Ascending aorta (tissue), 2 donors: ENCODE results near the gene P2RY6. TPM values are rescaled to one million over a fixed set of nuclear protein-coding genes. Genes with fewer than 3 reads are reported as not detected.

Experiments
- DNase-seq, 2 donors: peaks; one replicate each; pipeline ENCODE4 v3.0.0-alpha.2; 2019; ENCODE audit warnings: low spot score in 2 of 2
- H3K27ac ChIP-seq, 2 donors: fragments of 200-600 bp; sonication (generic); one replicate each; pipeline ENCODE4 v1.5.1; 2016 to 2017; ENCODE audit warnings: mild to moderate bottlenecking in 1 of 2
- H3K27me3 ChIP-seq: fragments of 200-600 bp; sonication (generic); one replicate; pipeline ENCODE4 v1.5.1; 2017
- H3K36me3 ChIP-seq, 2 donors: fragments of 200-600 bp; sonication (generic); one replicate each; pipeline ENCODE4 v1.5.1; 2016
- H3K4me1 ChIP-seq, 2 donors: fragments of 200-600 bp; sonication (generic); one replicate each; pipeline ENCODE4 v1.5.1; 2016 to 2017; ENCODE audit warnings: mild to moderate bottlenecking in 1 of 2
- H3K4me3 ChIP-seq, 2 donors: fragments of 200-600 bp; sonication (generic); one replicate each; pipeline ENCODE4 v1.5.1; 2016 to 2017; ENCODE audit warnings: mild to moderate bottlenecking in 1 of 2
- H3K9me3 ChIP-seq, 2 donors: fragments of 200-600 bp; sonication (generic); one replicate each; pipeline ENCODE4 v1.5.1; 2016
- intact Hi-C: fragments of 100-400 bp; cut with DNase I; formaldehyde crosslinking; loops from one replicate; pipeline ENCODE4 v1.15.1; 2023
- total RNA-seq: library from RNA; depleted of rRNA; stranded (reverse); fragments of >200 nt; gene quantifications from one replicate; pipeline ENCODE4 v1.1.0, GENCODE V29; 2016
- TF ChIP-seq, protein P1 (sequence below), 3 experiments: fragments of 200-600 bp in 2 of 3; fragments of 450-650 bp in 1 of 3; sonication (generic) in 2 of 3; IDR thresholded peaks; one replicate each; pipeline ENCODE4 v1.5.1; 2016 to 2019; ENCODE audit warnings: antibody characterized with exemption in 3 of 3, mild to moderate bottlenecking in 1 of 3, moderate library complexity in 1 of 3

P2RY6 gene
- total RNA-seq, 1 donor from 2014 or later = 8.8 TPM

DNA sequence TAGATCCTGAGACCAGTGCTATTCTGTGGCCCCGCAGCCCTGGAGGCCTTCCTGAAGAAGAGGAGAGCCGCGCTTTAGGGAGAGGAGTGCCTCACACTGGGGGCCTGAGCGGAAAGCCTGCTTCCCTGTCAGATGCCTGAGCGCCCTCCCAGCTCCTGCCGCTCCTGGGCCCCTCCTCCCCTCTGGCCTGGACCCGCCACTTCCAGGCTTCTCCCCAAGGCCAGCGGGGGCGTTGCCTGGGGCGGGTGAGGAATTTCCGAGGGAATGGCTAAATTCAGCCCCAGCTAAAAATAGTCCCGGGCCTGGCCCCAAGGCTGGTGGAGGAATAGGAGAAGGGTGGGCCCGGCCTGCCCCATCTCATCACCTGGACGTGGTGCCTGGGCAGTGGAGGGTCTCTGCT lies 51.3 kb downstream of the P2RY6 start:
- TF ChIP-seq, protein P1, sequence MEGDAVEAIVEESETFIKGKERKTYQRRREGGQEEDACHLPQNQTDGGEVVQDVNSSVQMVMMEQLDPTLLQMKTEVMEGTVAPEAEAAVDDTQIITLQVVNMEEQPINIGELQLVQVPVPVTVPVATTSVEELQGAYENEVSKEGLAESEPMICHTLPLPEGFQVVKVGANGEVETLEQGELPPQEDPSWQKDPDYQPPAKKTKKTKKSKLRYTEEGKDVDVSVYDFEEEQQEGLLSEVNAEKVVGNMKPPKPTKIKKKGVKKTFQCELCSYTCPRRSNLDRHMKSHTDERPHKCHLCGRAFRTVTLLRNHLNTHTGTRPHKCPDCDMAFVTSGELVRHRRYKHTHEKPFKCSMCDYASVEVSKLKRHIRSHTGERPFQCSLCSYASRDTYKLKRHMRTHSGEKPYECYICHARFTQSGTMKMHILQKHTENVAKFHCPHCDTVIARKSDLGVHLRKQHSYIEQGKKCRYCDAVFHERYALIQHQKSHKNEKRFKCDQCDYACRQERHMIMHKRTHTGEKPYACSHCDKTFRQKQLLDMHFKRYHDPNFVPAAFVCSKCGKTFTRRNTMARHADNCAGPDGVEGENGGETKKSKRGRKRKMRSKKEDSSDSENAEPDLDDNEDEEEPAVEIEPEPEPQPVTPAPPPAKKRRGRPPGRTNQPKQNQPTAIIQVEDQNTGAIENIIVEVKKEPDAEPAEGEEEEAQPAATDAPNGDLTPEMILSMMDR (IDR thresholded peaks at IDR 0.05) = no peak
- Histone ChIP-seq H3K36me3 (no peaks in the 10 kb centered on the region), H3K9me3 (no peaks in the 10 kb centered on the region), H3K27me3 (no peaks in the 10 kb centered on the region), H3K4me1 (peaks cover 73 to 97% of the 10 kb centered on the region in 2 donors), H3K27ac (peak overlapping the region; percentile 94 to 96), H3K4me3 (peak overlapping the region; percentile 5 to 37)
- DNase-seq = peak; percentile 72 to 98
- intact Hi-C loops = loop anchor here (5.0 kb wide), 1 partner anchor 66 kb away; no protein-coding TSS in a partner anchor

DNA sequence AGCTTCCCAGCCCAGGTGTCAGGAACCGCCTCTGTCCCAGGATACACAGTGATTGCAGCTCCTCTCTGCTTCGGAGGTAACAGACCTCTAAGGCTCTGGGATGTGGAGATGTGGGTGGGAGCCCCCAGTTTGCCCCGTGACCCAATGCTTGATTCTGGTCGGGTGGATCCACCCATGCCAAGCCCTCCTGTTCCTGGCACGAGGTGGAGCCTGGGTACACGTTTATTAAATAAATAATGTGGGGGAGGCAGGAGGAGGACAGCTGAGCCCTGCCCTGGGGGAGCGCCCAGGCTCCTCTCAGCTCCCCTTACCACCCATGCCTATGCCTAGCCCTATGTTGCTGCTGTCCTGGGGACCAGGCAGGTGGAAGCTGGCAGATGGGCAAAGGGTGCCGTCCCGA lies 52.0 kb downstream of the P2RY6 start:
- TF ChIP-seq, protein P1 (IDR thresholded peaks at IDR 0.05) = no peak
- Histone ChIP-seq H3K27me3 (no peaks in the 10 kb centered on the region), H3K27ac (peak overlapping the region; percentile 94 to 96), H3K36me3 (no peaks in the 10 kb centered on the region), H3K4me1 (peaks cover 69 to 94% of the 10 kb centered on the region in 2 donors), H3K4me3 (peak overlapping the region in 1 of 2 donors; percentile 37), H3K9me3 (no peaks in the 10 kb centered on the region)
- DNase-seq = no peak
- intact Hi-C loops = loop anchor here (2.0 to 5.0 kb wide), 2 partner anchors 15 to 67 kb away; partner anchors contain the start of gene ARHGEF17

DNA sequence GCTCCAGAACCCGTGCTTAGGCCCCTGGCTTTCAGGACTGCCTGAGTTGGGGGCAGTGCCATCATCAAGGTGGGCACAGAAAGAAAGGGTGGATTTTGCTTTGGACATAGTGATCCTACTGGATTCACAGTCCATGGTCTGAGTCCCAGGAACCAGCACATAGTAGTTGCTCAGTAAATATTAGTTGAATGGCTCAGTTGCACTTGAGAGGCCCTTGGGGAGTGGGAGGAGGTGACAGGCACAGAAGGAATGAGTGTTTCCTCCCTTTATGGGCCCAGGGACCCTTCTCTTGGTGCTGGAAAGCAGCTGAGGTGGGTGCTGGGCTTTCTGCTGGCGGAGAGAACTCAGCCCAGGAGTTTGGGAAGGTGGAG lies 52.5 kb downstream of the P2RY6 start:
- TF ChIP-seq, protein P1 (IDR thresholded peaks at IDR 0.05) = no peak
- no peaks in the 10 kb centered on the region for H3K9me3 ChIP-seq
- intact Hi-C loops = loop anchor here (2.0 to 5.0 kb wide), 2 partner anchors 16 to 67 kb away; partner anchors contain the start of gene ARHGEF17
- DNase-seq = no peak
- no peaks in the 10 kb centered on the region for H3K36me3 ChIP-seq
- peaks cover 64 to 93% of the 10 kb centered on the region in 2 donors for H3K4me1 ChIP-seq
- H3K4me3 ChIP-seq = peak overlapping the region in 1 of 2 donors; percentile 37
- H3K27ac ChIP-seq = peak overlapping the region; percentile 94 to 96
- H3K27me3 ChIP-seq = no peaks in the 10 kb centered on the region

DNA sequence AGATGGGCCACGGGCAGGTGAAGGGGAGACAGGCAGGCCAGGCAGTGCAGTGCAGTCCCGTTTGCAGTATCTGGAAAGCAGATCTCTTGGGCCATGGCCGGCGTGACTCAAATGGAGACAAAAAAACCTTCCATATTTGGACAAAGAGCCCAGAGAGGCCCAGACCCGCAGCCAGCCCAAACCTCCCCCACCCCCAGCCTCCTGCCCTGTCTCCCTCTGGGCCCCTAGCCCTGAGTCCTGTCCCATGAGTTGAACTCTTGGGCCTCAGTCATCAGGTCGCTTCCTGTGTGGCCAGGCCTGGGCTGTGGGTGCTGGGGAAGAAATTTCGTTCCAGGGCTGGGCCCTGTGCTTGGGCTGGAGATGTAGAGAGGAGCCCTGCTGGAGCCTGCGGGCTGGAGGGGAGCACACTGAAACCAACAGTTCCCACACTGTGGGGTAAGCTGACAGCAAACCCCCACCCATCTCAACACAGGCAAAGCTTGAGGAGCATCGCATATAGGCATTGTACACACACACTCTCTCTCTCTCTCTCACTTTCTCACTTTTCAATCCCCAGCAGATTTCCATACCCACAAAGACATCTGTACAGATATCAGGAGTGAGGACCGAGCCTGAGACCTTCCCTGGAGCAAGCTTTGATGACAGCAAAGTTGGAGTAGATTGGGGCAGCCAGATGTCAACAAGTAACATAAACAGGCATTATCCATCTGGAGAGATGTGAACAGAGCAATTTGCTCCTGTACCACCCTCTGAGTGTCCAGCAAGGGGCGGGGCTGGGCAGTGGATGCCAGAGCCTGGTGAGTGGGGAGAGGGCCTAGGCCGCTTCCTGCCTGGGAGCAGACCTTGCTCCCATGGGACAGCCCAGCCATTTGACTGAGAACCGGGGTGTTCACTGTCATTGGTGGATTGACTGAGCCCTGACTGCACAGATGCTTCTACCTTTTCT lies 53.2 kb downstream of the P2RY6 start:
- intact Hi-C loops = loop anchor here (2.0 kb wide), 1 partner anchor 17 kb away; the partner anchor contains the start of gene ARHGEF17
- Histone ChIP-seq H3K36me3 (no peaks in the 10 kb centered on the region), H3K27me3 (no peaks in the 10 kb centered on the region), H3K27ac (peak overlapping the region; percentile 94 to 96), H3K4me3 (peak overlapping the region in 1 of 2 donors; percentile 37), H3K9me3 (no peaks in the 10 kb centered on the region), H3K4me1 (peaks cover 59 to 93% of the 10 kb centered on the region in 2 donors)
- peak; percentile 58 to 90 for DNase-seq
- TF ChIP-seq, protein P1 (IDR thresholded peaks at IDR 0.05) = no peak

DNA sequence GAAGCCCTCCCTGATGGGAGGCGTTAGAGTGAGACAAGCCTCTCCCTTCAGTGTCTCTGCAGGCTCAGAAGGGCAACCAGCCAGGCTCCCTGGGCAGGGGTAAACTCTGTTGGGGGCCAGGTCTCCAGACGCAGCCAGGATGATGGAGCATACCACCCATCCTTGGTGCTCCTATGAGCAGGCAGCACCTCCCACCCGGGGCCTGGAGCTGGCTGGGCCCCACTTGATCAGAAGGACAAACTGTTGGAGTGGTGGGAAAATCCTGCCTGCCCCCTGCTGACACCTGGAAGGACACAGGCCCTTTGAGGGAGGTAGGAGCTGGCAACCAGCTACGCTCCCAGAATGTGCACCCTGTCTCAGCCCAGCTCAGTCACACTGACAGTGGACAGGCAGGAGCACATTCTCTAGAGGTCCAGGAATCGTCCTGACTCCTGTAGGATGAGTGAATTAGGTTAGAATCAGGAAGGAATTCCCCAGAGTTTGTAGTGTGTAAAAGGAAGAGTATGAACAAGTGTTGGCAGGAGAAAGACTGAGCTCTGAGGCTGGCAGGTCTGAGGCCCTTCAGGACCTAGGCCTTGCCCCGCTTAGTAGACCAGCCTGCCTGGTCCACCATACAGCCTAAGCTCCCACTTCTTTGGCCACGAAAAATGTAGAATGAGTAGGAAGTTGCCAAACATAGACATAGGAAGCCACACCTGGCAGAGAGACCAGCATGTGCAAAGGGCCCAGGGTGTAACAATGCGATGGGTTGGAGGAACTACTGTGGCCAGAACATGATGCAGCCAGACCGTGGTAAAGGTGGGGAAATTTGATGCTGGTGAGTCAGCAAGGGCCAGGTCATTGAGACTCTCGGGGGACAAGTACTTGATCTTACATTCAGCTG lies 55.0 kb downstream of the P2RY6 start:
- Histone ChIP-seq H3K27me3 (no peaks in the 10 kb centered on the region), H3K36me3 (no peaks in the 10 kb centered on the region), H3K4me3 (no peak overlapping the region), H3K9me3 (no peaks in the 10 kb centered on the region), H3K27ac (peak overlapping the region; percentile 94 to 96), H3K4me1 (peaks cover 63 to 93% of the 10 kb centered on the region in 2 donors)
- TF ChIP-seq, protein P1 (IDR thresholded peaks at IDR 0.05) = no peak
- DNase-seq = no peak
- intact Hi-C loops = no loop called here
